ENCODE data around the gene STAT3.
"Not testable (repeated sequence)": the region's sequence is repeated elsewhere in the genome, so short reads cannot be mapped to it uniquely, and the experiment has no call there.

The STAT3 gene

DNA sequence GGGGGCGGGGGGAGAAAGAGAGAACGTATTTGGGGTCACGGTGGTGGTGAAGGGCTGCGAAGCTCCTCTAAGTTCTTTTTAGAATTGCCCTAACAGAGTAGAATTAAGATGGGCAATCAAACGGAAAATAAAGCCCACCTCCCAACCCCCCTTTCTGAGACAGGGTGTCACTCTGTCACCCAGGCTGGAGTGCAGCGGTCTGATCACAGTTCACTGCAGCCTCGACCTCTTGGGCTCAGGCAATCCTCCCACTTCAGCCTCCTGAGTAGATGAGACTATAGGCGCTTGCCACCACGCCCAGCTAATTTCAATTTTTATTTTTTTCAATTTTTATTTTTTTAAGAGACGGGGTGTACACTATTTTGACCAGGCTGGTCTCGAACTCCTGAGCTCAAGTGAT, 35.5 kb upstream of the STAT3 start:
- no peak for DNase-seq (ENCODE audit: low read depth)
- TF ChIP-seq, protein P1, sequence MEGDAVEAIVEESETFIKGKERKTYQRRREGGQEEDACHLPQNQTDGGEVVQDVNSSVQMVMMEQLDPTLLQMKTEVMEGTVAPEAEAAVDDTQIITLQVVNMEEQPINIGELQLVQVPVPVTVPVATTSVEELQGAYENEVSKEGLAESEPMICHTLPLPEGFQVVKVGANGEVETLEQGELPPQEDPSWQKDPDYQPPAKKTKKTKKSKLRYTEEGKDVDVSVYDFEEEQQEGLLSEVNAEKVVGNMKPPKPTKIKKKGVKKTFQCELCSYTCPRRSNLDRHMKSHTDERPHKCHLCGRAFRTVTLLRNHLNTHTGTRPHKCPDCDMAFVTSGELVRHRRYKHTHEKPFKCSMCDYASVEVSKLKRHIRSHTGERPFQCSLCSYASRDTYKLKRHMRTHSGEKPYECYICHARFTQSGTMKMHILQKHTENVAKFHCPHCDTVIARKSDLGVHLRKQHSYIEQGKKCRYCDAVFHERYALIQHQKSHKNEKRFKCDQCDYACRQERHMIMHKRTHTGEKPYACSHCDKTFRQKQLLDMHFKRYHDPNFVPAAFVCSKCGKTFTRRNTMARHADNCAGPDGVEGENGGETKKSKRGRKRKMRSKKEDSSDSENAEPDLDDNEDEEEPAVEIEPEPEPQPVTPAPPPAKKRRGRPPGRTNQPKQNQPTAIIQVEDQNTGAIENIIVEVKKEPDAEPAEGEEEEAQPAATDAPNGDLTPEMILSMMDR (IDR thresholded peaks at IDR 0.05; ENCODE audit: insufficient read depth, low read depth, low read length, missing control alignments): no peak
- H3K4me3 ChIP-seq (ENCODE audit: low read depth, low read length): no peak overlapping the region

DNA sequence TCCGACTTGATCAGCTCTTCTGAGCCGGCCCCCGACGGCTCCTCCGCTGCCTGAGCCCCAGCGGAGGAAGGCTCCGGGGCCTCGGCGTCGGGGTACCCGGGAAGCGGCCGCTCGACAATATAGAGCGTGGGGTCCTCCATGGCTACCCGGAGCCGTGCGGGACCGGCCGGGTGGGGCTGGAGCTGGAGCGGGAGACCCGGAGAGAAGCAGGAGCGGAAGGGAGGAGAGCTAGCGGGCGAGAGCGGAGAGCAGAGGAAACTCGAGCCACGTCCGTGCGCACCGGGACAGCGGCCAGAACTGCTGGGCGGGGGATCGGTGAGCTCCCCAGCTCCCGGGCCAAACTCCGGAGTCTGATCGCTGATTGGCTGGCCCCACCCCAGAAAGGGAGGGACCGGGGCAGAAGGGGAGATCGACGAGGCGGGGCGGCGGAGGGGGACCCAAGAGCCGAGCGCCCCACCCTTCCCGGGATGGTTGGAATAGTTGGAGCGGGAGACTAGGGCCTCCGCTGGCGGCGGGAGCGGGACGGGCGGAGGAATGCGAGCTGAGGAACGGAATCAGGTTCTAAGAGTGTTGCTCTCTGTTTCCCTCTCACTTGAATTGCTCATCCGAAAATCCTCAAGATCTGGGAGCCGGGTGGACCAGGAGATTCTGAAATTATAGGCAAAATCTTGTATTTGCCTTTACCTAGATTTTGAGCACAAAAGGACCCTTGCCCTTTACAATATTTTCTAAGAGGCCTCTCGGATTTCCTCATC, 34.9 kb upstream of the STAT3 start, which contains the start of gene CAVIN1:
CAVIN1 (minus strand) TSS at position 299 of the 755 bp plus-strand sequence; CDS start at position 140, 159 bp downstream.
- no peak for DNase-seq (ENCODE audit: low read depth)
- peak within 1 kb of the TSS; percentile 53 for H3K4me3 ChIP-seq (ENCODE audit: low read depth, low read length)
- TF ChIP-seq, protein P1 (IDR thresholded peaks at IDR 0.05; ENCODE audit: insufficient read depth, low read depth, low read length, missing control alignments): no peak

DNA sequence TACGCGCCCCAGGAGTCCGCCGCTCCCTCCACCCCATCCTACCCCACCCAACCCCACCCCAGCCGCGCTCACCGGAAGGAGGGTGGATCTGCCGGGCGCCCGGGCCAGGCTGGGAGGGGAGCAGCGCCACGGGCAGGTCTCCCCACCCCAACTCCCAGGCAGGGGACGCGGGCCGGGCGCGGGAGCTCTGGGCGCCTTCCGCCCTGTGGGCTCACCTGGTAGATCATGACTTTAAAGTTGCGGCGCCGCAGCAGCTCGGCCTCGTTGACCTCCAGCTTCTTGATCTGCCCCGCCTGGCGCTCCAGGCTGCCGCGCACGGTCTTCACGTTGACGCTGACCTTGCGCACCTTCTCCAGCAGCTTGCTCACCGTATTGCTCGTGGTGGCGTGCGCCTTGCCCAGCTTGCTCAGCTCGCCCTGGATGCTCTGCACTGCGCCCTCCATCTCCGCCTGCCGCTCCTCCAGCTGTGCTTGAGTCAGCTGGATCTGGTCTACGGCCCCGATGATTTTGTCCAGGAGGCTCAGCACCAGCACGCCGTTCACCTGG, 34.2 kb upstream of the STAT3 start:
- DNase-seq (ENCODE audit: low read depth): peak; percentile 45
- H3K4me3 ChIP-seq (ENCODE audit: low read depth, low read length): peak overlapping the region; percentile 53
- TF ChIP-seq, protein P1 (IDR thresholded peaks at IDR 0.05; ENCODE audit: insufficient read depth, low read depth, low read length, missing control alignments): no peak

DNA sequence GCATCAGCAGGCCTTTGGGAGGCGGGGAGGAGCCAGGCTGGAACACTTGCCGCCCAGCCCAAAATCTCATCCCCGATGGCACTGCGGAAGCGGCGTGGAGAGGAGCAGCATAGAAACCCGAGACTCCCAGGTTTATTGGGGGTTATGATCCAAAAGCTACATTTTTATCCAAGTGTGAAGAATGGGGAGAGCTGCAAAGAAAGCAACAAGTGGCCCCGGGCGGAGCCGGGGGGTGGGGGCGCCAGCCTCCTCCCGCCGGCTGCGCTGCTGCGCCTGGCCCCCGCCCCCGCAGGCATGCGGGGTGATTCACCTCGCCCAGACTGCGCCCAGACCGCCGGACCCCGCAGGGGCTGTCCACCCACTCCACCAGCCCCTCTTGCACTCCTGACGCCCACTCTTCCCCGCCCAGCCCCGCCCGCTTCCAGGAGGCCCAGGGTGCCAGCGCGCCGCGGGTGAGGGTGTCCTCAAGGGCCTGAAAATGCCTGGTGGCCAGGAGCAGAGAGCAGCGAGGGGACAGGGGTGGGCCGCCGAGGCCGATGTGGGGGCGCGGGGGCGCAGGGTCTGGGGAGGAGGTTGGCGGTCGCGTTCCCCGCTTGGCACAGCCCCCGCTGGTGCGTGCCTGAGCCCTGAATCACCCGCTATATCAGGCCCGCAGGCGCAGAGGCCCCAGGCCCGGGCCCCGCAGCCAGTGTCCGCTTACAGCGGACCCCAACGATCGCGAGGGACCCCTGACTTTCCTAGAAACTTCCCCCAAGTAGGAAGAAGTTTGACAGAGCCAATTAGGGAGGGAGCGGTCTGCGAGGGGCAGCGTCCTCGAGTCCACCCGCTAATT, 33.5 kb upstream of the STAT3 start:
- TF ChIP-seq, protein P1 (IDR thresholded peaks at IDR 0.05; ENCODE audit: insufficient read depth, low read depth, low read length, missing control alignments): no peak
- H3K4me3 ChIP-seq (ENCODE audit: low read depth, low read length): peak overlapping the region; percentile 14
- no peak for DNase-seq (ENCODE audit: low read depth)

DNA sequence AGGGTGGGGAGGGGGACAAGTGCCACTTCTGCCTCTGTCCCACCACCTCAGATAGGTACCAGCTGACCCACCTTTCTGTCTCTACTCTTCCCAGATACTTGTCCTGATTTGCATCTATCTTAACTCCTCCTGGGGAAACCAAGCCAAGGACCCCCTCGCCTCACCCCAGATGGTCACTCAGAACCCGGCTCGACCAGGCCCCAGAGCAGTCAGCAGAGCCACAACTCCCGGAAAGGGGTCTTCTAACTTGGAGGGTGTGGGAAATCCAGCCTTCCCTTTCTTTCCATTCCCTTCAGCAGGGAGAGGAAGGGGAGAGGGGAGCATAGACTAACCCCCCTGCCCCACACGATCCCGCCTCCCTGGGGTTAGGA, 32.9 kb upstream of the STAT3 start:
- TF ChIP-seq, protein P1 (IDR thresholded peaks at IDR 0.05; ENCODE audit: insufficient read depth, low read depth, low read length, missing control alignments): no peak
- DNase-seq (ENCODE audit: low read depth): no peak
- H3K4me3 ChIP-seq (ENCODE audit: low read depth, low read length): no peak overlapping the region

DNA sequence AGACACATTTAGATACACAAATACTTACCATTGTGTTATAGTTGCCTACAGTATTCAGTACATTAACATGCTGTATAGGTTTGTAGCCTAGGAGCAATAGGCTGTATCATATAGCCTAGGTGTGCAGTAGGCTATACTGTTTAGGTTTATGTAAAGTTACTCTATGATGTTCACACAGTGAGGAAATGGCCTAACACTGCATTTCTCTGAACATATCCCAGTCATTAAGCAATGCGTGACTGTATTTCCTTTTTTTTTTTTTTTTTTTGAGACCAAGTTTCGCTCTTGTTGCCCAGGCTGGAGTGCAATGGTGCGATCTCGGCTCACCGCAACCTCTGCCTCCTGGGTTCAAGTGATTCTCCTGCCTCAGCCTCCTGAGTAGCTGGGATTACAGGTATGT, 29.7 kb upstream of the STAT3 start:
- DNase-seq (ENCODE audit: low read depth); H3K4me3 ChIP-seq (ENCODE audit: low read depth, low read length): not testable (repeated sequence)
